Neuronal stem cell (in vitro differentiated cells): ENCODE results near the gene MCRIP2.

ENCODE experiments used
- DNase-seq: peaks from one replicate; pipeline ENCODE4 v3.0.0-alpha.2; 2013; ENCODE audit warnings: low spot score
- H2AFZ ChIP-seq: one replicate; pipeline ENCODE4 v1.6.1; 2013; ENCODE audit warnings: mild to moderate bottlenecking, low read length, inconsistent platforms
- H2AK5ac ChIP-seq: 2 replicates; pipeline ENCODE4 v1.6.1; 2013; ENCODE audit warnings: low read depth, mild to moderate bottlenecking, inconsistent platforms, low read length, moderate library complexity, mixed read lengths
- H2BK120ac ChIP-seq: 2 replicates; pipeline ENCODE4 v1.6.1; 2013; ENCODE audit warnings: low read depth, mild to moderate bottlenecking, inconsistent platforms, low read length, moderate library complexity, mixed read lengths
- H2BK12ac ChIP-seq: one replicate; pipeline ENCODE4 v1.6.1; 2013; ENCODE audit warnings: low read length, inconsistent platforms
- H2BK15ac ChIP-seq: 2 replicates; pipeline ENCODE4 v1.6.1; 2013; ENCODE audit warnings: mild to moderate bottlenecking, low read length, inconsistent platforms, mixed read lengths
- H2BK5ac ChIP-seq: one replicate; pipeline ENCODE4 v1.6.1; 2013; ENCODE audit warnings: inconsistent platforms, mild to moderate bottlenecking, low read length, moderate library complexity
- H3K14ac ChIP-seq: one replicate; pipeline ENCODE4 v1.6.1; 2013; ENCODE audit warnings: low read length, inconsistent platforms
- H3K18ac ChIP-seq: 2 replicates; pipeline ENCODE4 v1.6.1; 2013; ENCODE audit warnings: low read length, inconsistent platforms
- H3K23ac ChIP-seq: 2 replicates; pipeline ENCODE4 v1.6.1; 2013; ENCODE audit warnings: low read depth, mild to moderate bottlenecking, mixed read lengths, low read length, inconsistent platforms; ENCODE audit not compliant: poor library complexity
- H3K27ac ChIP-seq: replicated peaks from 3 replicates; pipeline ENCODE4 v1.5.1; 2013; ENCODE audit warnings: low read length, inconsistent platforms
- H3K27me3 ChIP-seq, 3 experiments: 2 replicates each; pipeline ENCODE4 v1.6.1; 2013; ENCODE audit warnings: low read length in 3 of 3, mild to moderate bottlenecking in 2 of 3, inconsistent platforms in 1 of 3, low read depth in 1 of 3, mixed read lengths in 1 of 3, moderate library complexity in 1 of 3; ENCODE audit not compliant: control insufficient read depth in 3 of 3, insufficient read depth in 3 of 3
- H3K36me3 ChIP-seq, 2 donors: replicated peaks in 1 of 2; 2 replicates each; pipeline ENCODE4 v1.6.1; 2013; ENCODE audit warnings: low read length in 2 of 2; ENCODE audit not compliant: control insufficient read depth in 2 of 2, insufficient read depth in 2 of 2
- H3K4ac ChIP-seq: 2 replicates; pipeline ENCODE4 v1.6.1; 2013; ENCODE audit warnings: inconsistent platforms, mild to moderate bottlenecking, low read length, moderate library complexity
- H3K4me1 ChIP-seq, 2 donors: 1 replicate in 1 of 2; 2 replicates in 1 of 2; pipeline ENCODE4 v1.6.1; 2013; ENCODE audit warnings: low read length in 2 of 2, low read depth in 1 of 2; ENCODE audit not compliant: control insufficient read depth in 2 of 2, insufficient read depth in 1 of 2
- H3K4me2 ChIP-seq: one replicate; pipeline ENCODE4 v1.6.1; 2013; ENCODE audit warnings: mild to moderate bottlenecking, low read length, inconsistent platforms; ENCODE audit not compliant: insufficient read depth, poor library complexity, severe bottlenecking
- H3K4me3 ChIP-seq, 2 donors: 2 replicates each; pipeline ENCODE4 v1.5.1; 2013; ENCODE audit warnings: low read length in 2 of 2, mild to moderate bottlenecking in 2 of 2, inconsistent platforms in 1 of 2, moderate library complexity in 1 of 2
- H3K79me1 ChIP-seq: one replicate; pipeline ENCODE4 v1.6.1; 2013; ENCODE audit warnings: low read depth, mild to moderate bottlenecking, inconsistent platforms, low read length, moderate library complexity
- H3K9ac ChIP-seq: one replicate; pipeline ENCODE4 v1.6.1; 2013; ENCODE audit warnings: mild to moderate bottlenecking, low read depth, low read length, inconsistent platforms; ENCODE audit not compliant: poor library complexity
- H3K9me3 ChIP-seq, 2 donors: replicated peaks in 1 of 2; 2 replicates each; pipeline versions ENCODE3 to v1.6.1; 2013; ENCODE audit warnings: low read length in 2 of 2, mild to moderate bottlenecking in 2 of 2, inconsistent platforms in 1 of 2, low read depth in 1 of 2, mixed read lengths in 1 of 2, moderate library complexity in 1 of 2; ENCODE audit not compliant: control insufficient read depth in 2 of 2, insufficient read depth in 1 of 2
- H4K8ac ChIP-seq: one replicate; pipeline ENCODE4 v1.6.1; 2013; ENCODE audit warnings: low read depth, mild to moderate bottlenecking, inconsistent platforms, low read length, moderate library complexity
- H4K91ac ChIP-seq: one replicate; pipeline ENCODE4 v1.6.1; 2013; ENCODE audit warnings: low read length, low read depth, mild to moderate bottlenecking, inconsistent platforms; ENCODE audit not compliant: poor library complexity
- WGBS, 2 donors: extraction: QIAGEN DNeasy Blood & Tissue Kit; methylation state at CpG; one replicate each; pipeline ENCODE4 v1.1.7; 2013; ENCODE audit warnings: missing lambda C conversion rate in 2 of 2, mixed read lengths in 1 of 2; ENCODE audit not compliant: insufficient read length in 2 of 2, insufficient replicate concordance in 1 of 2; ENCODE audit errors: extremely low coverage in 2 of 2; 5-methylcytosine and 5-hydroxymethylcytosine counted together

MCRIP2 gene

DNA sequence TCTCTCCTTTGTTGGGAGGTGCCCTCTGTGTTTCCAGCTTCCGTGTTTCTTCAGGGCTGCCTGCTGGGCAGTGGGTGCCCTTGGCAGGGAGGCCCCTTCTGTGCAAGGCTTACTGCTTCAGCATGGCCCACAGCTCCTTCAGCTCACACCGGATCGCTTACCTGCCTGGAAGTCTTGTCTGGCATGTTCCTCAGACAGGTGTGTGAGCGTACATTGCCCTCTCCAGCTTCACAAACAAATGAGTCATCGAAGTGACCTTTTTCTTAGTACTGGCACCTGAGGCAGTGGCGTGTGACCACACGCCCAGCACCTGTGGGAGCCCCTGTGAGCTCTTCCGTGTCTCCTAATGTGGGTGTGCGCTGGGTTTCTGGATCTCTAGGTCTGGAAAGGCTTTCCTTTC is 48.2 kb upstream of the MCRIP2 start:
- no peaks in the 10 kb centered on the region for H3K9me3 ChIP-seq
- WGBS, 2 donors = no CpG with 5 or more reads among the region's 9 CpGs
- H3K79me1 ChIP-seq = peaks cover 25% of the 10 kb centered on the region
- no peak overlapping the region for H3K27ac ChIP-seq
- no peak overlapping the region for H3K18ac ChIP-seq
- H2AFZ ChIP-seq = no peak overlapping the region
- no peak overlapping the region for H3K4me2 ChIP-seq
- no peak overlapping the region for H3K23ac ChIP-seq
- H3K14ac ChIP-seq = no peak overlapping the region
- H2AK5ac ChIP-seq = no peak overlapping the region
- no peak overlapping the region for H4K91ac ChIP-seq
- peaks cover 0 to 2% (median 0%) of the 10 kb centered on the region in 3 experiments for H3K27me3 ChIP-seq
- no peak overlapping the region for H2BK5ac ChIP-seq
- no peak overlapping the region for H3K9ac ChIP-seq
- no peak overlapping the region for H2BK12ac ChIP-seq
- peaks cover 3 to 43% of the 10 kb centered on the region in 2 donors for H3K36me3 ChIP-seq
- H3K4me1 ChIP-seq = peaks cover 6 to 11% of the 10 kb centered on the region in 2 donors
- no peak overlapping the region for H3K4me3 ChIP-seq
- no peak overlapping the region for H2BK15ac ChIP-seq
- H2BK120ac ChIP-seq = no peak overlapping the region
- no peak overlapping the region for H4K8ac ChIP-seq
- H3K4ac ChIP-seq = no peak overlapping the region
- no peak for DNase-seq

DNA sequence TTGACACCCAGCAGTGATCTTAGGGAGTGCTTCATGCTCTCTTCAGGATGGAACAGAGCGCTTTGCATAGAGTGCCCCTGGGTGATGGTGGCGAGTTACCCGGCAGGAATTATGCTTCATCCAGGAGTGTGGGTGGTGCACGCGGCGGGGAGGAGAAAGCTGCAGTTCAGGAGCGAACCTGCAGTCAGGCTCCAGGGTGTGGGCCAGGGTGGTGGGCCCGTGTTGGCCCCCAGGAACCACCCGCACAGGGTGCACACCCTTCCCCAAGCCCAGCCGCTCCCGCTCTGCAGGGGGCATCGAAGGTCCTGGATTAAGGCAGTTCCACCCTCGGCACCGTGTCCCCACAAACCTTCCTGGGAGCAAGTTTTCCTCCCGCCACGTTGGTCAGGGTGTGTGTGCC is 47.8 kb upstream of the MCRIP2 start:
- no peaks in the 10 kb centered on the region for H3K9me3 ChIP-seq
- no peak overlapping the region for H3K4ac ChIP-seq
- no peak overlapping the region for H2AFZ ChIP-seq
- no peak overlapping the region for H3K4me3 ChIP-seq
- H3K27me3 ChIP-seq = peaks cover 0 to 2% (median 0%) of the 10 kb centered on the region in 3 experiments
- H3K18ac ChIP-seq = no peak overlapping the region
- H3K27ac ChIP-seq = no peak overlapping the region
- peaks cover 26% of the 10 kb centered on the region for H3K79me1 ChIP-seq
- H4K8ac ChIP-seq = no peak overlapping the region
- no peak overlapping the region for H2BK120ac ChIP-seq
- peak overlapping the region; percentile 65 for H3K23ac ChIP-seq
- H2AK5ac ChIP-seq = no peak overlapping the region
- H4K91ac ChIP-seq = no peak overlapping the region
- H3K4me2 ChIP-seq = no peak overlapping the region
- H3K4me1 ChIP-seq = peaks cover 6 to 9% of the 10 kb centered on the region in 2 donors
- H3K9ac ChIP-seq = no peak overlapping the region
- H3K36me3 ChIP-seq = peaks cover 3 to 47% of the 10 kb centered on the region in 2 donors
- H2BK12ac ChIP-seq = no peak overlapping the region
- no peak for DNase-seq
- no peak overlapping the region for H2BK15ac ChIP-seq
- H3K14ac ChIP-seq = no peak overlapping the region
- H2BK5ac ChIP-seq = no peak overlapping the region
- WGBS, 2 donors = no CpG with 5 or more reads among the region's 16 CpGs

DNA sequence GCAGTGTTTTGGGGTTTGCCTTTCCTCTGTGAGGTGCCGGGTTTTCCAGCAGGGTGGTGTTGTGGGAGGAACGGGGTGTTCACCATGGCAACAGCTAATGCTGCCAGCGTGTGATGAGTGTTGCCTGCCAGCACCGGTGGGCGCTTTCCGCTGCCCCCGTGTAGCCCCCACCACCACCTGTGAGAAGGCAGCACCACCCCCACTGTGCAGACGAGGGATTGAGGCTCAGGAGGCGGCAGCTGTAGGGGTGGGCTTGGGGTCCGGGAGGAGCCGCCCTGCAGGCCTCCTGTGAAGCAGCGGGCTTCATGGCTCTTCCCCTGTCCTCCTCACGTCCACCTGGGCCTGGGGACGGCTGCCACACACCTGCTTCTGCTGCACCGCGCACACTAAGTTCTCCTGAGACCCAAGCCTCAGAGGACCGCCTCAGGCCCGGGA is 46.5 kb upstream of the MCRIP2 start:
- no peak overlapping the region for H3K4me2 ChIP-seq
- H3K27ac ChIP-seq = no peak overlapping the region
- H3K9me3 ChIP-seq = peaks cover 3 to 4% of the 10 kb centered on the region in 2 donors
- no peak overlapping the region for H2BK5ac ChIP-seq
- peaks cover 7 to 58% of the 10 kb centered on the region in 2 donors for H3K36me3 ChIP-seq
- H3K14ac ChIP-seq = no peak overlapping the region
- no peak overlapping the region for H3K4me3 ChIP-seq
- DNase-seq = no peak
- H3K27me3 ChIP-seq = peaks cover 0 to 2% (median 0%) of the 10 kb centered on the region in 3 experiments
- no peak overlapping the region for H3K4ac ChIP-seq
- H3K9ac ChIP-seq = no peak overlapping the region
- H4K8ac ChIP-seq = no peak overlapping the region
- no peak overlapping the region for H2BK15ac ChIP-seq
- no peak overlapping the region for H2BK12ac ChIP-seq
- no peak overlapping the region for H2AK5ac ChIP-seq
- H2AFZ ChIP-seq = no peak overlapping the region
- H4K91ac ChIP-seq = no peak overlapping the region
- WGBS, 2 donors = no CpG with 5 or more reads among the region's 18 CpGs
- peaks cover 31% of the 10 kb centered on the region for H3K79me1 ChIP-seq
- H3K18ac ChIP-seq = no peak overlapping the region
- H3K23ac ChIP-seq = no peak overlapping the region
- no peak overlapping the region for H2BK120ac ChIP-seq
- H3K4me1 ChIP-seq = peaks cover 6 to 9% of the 10 kb centered on the region in 2 donors

DNA sequence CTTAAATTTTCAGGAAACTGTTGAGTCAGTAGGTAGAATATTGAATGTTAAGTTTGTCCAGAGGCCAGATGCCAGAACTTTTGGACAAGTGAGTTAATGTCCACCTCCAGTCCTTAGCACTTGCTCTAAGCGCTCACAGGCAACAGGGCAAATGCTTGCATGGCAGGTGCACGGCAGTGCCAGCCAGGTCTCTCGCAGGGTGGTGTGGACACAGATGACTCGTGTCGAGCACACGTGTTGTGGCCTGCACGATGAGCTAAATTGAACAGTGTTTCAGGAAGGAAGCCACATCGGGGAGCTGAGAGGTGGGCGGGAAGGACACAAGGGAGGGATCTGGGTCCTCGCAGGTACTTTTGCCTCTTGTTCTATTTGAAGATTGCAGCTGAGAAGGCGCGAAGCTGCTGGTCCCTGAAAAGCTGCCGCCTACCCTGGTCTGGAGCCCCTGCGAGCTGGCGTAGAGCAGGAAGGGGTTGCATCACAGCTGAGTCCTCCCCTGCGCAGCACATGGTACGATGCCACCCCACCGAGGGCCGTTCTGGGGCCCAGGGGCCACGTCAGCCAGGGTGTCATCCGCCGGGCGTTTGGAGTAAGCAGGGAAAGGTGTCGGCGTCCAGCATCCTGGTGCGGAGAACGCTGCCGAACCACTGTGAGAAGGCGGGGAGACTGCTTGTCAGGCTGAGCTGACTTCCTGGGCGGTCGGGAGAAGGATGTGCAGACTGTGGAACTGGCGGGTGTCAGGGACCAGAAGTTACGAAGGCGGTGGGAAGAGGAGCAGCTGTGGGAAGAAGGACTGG is 45.5 kb upstream of the MCRIP2 start:
- no peak overlapping the region for H2BK15ac ChIP-seq
- H2AFZ ChIP-seq = no peak overlapping the region
- H3K4me2 ChIP-seq = no peak overlapping the region
- H2BK120ac ChIP-seq = no peak overlapping the region
- no peak for DNase-seq
- H3K14ac ChIP-seq = no peak overlapping the region
- no peak overlapping the region for H2BK12ac ChIP-seq
- H3K18ac ChIP-seq = no peak overlapping the region
- H2AK5ac ChIP-seq = no peak overlapping the region
- peaks cover 0 to 2% of the 10 kb centered on the region in 2 donors for H3K4me1 ChIP-seq
- peaks cover 7 to 59% of the 10 kb centered on the region in 2 donors for H3K36me3 ChIP-seq
- no peak overlapping the region for H3K4ac ChIP-seq
- no peak overlapping the region for H4K91ac ChIP-seq
- no peak overlapping the region for H3K23ac ChIP-seq
- WGBS, 2 donors = no CpG with 5 or more reads among the region's 34 CpGs
- peaks cover 0 to under 1% (median 0%) of the 10 kb centered on the region in 3 experiments for H3K27me3 ChIP-seq
- no peak overlapping the region for H3K4me3 ChIP-seq
- no peak overlapping the region for H4K8ac ChIP-seq
- H3K9ac ChIP-seq = no peak overlapping the region
- H3K79me1 ChIP-seq = peaks cover 22% of the 10 kb centered on the region
- no peak overlapping the region for H3K27ac ChIP-seq
- peaks cover 3 to 4% of the 10 kb centered on the region in 2 donors for H3K9me3 ChIP-seq
- H2BK5ac ChIP-seq = no peak overlapping the region
